ENCODE data around the gene C18orf63. TPM values are rescaled to one million over a fixed set of nuclear protein-coding genes. Genes with fewer than 3 reads are reported as not detected.
A peak's percentile ranks its signal among the peaks of the same experiment; 100 is the strongest.
"Not testable (repeated sequence)": the region's sequence is repeated elsewhere in the genome, so short reads cannot be mapped to it uniquely, and the experiment has no call there.

The C18orf63 gene
- total and polyA plus RNA-seq, 9 donors = not detected

DNA sequence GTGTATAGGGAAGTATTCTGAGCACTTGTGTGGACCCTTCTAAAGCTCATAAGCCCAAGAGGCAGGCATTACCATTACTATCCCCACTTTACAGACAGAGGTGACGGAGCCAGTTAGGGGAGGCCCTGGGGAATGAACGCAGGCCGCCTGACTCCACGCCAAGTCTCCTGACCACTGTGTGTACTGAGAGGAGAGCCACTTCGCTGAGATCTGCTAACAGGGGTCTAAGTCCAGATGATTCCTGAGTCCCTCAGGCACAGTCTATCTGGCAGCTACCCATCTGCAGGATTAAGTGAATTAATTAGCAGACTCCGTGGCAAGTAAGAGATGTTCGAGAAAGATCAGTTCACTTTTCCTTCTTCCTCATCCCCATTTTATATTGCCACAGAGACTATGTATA is 37.6 kb upstream of the C18orf63 start:
- Histone ChIP-seq H3K9me3 (replicated peaks; ENCODE audit: control insufficient read depth, low read depth, low read length) (no peaks in the 10 kb centered on the region), H3K4me3 (ENCODE audit: low read length) (no peak overlapping the region), H3K27ac (ENCODE audit: low read length) (no peak overlapping the region), H3K4me1 (ENCODE audit: control insufficient read depth, insufficient read depth, low read length) (peaks cover 26% of the 10 kb centered on the region), H3K27me3 (ENCODE audit: control insufficient read depth, insufficient read depth, low read length) (no peaks in the 10 kb centered on the region), H3K36me3 (ENCODE audit: control insufficient read depth, insufficient read depth, low read length) (no peaks in the 10 kb centered on the region)
- DNase-seq = peak; percentile 27
- 96% methylated on average over 4 of the region's 7 CpGs for whole genome bisulfite sequencing (ENCODE audit: insufficient coverage)

GRCh38 chr18:74278983-74279382 is 36.7 kb upstream of the C18orf63 start:
- H3K27me3 ChIP-seq (ENCODE audit: control insufficient read depth, insufficient read depth, low read length) = no peaks in the 10 kb centered on the region
- peaks cover 36% of the 10 kb centered on the region for H3K4me1 ChIP-seq (ENCODE audit: control insufficient read depth, insufficient read depth, low read length)
- DNase-seq = no peak
- H3K4me3 ChIP-seq (ENCODE audit: low read length) = no peak overlapping the region
- WGBS (ENCODE audit: insufficient coverage) = 100% methylated on average over 1 of the region's 7 CpGs
- H3K27ac ChIP-seq (ENCODE audit: low read length) = no peak overlapping the region
- H3K9me3 ChIP-seq (replicated peaks; ENCODE audit: control insufficient read depth, low read depth, low read length) = no peaks in the 10 kb centered on the region
- no peaks in the 10 kb centered on the region for H3K36me3 ChIP-seq (ENCODE audit: control insufficient read depth, insufficient read depth, low read length)

GRCh38 chr18:74281011-74281979 is 34.3 kb upstream of the C18orf63 start:
- Histone ChIP-seq H3K9me3 (replicated peaks; ENCODE audit: control insufficient read depth, low read depth, low read length) (no peaks in the 10 kb centered on the region), H3K4me1 (ENCODE audit: control insufficient read depth, insufficient read depth, low read length) (peaks cover 49% of the 10 kb centered on the region), H3K4me3 (ENCODE audit: low read length) (no peak overlapping the region), H3K36me3 (ENCODE audit: control insufficient read depth, insufficient read depth, low read length) (no peaks in the 10 kb centered on the region), H3K27ac (ENCODE audit: low read length) (no peak overlapping the region), H3K27me3 (ENCODE audit: control insufficient read depth, insufficient read depth, low read length) (no peaks in the 10 kb centered on the region)
- 41% methylated on average over 3 of the region's 4 CpGs for WGBS (ENCODE audit: insufficient coverage)
- peak; percentile 24 for DNase-seq

GRCh38 chr18:74281980-74282754 is 33.5 kb upstream of the C18orf63 start:
- Histone ChIP-seq H3K4me3 (ENCODE audit: low read length) (no peak overlapping the region), H3K9me3 (replicated peaks; ENCODE audit: control insufficient read depth, low read depth, low read length) (no peaks in the 10 kb centered on the region), H3K27me3 (ENCODE audit: control insufficient read depth, insufficient read depth, low read length) (no peaks in the 10 kb centered on the region), H3K36me3 (ENCODE audit: control insufficient read depth, insufficient read depth, low read length) (no peaks in the 10 kb centered on the region), H3K4me1 (ENCODE audit: control insufficient read depth, insufficient read depth, low read length) (peaks cover 49% of the 10 kb centered on the region), H3K27ac (ENCODE audit: low read length) (no peak overlapping the region)
- DNase-seq = no peak
- WGBS (ENCODE audit: insufficient coverage) = 41% methylated on average over 6 of the region's 12 CpGs

- Histone ChIP-seq H3K4me3 (ENCODE audit: low read length) (no peak overlapping the region), H3K27me3 (ENCODE audit: control insufficient read depth, insufficient read depth, low read length) (no peaks in the 10 kb centered on the region), H3K9me3 (replicated peaks; ENCODE audit: control insufficient read depth, low read depth, low read length) (no peaks in the 10 kb centered on the region), H3K4me1 (ENCODE audit: control insufficient read depth, insufficient read depth, low read length) (peaks cover 48% of the 10 kb centered on the region), H3K27ac (ENCODE audit: low read length) (peak overlapping the region; percentile 16), H3K36me3 (ENCODE audit: control insufficient read depth, insufficient read depth, low read length) (no peaks in the 10 kb centered on the region)
- no peak for DNase-seq
- WGBS (ENCODE audit: insufficient coverage) = 61% methylated on average over 7 of the region's 10 CpGs
These were observed 32.7 kb upstream of the C18orf63 start for GRCh38 chr18:74282755-74283554.

DNA sequence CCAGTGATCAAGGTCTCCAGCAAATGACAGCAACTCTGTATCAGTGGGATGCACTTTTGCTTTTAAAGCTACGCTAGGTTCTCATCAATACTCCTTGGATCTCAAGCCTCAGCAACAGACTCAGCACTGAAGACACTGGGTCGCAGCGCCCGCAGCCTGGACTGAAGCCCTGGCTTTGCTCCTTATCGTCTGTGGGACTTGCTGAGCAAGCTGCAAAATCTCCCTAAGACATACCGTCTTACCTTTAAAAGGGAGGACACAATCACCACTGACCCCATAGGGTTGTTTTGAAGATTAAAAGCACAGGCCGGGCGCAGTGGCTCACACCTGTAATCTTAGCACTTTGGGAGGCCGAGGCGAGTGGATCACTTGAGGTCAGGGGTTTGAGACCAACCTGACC is 32.0 kb upstream of the C18orf63 start:
- 87% methylated on average over 3 of the region's 10 CpGs for WGBS (ENCODE audit: insufficient coverage)
- no peak for DNase-seq

GRCh38 chr18:74284191-74284979 is 31.3 kb upstream of the C18orf63 start:
- Histone ChIP-seq H3K9me3 (replicated peaks; ENCODE audit: control insufficient read depth, low read depth, low read length) (no peaks in the 10 kb centered on the region), H3K4me3 (ENCODE audit: low read length) (no peak overlapping the region), H3K27me3 (ENCODE audit: control insufficient read depth, insufficient read depth, low read length) (no peaks in the 10 kb centered on the region), H3K4me1 (ENCODE audit: control insufficient read depth, insufficient read depth, low read length) (peaks cover 45% of the 10 kb centered on the region), H3K36me3 (ENCODE audit: control insufficient read depth, insufficient read depth, low read length) (no peaks in the 10 kb centered on the region), H3K27ac (ENCODE audit: low read length) (peak overlapping the region; percentile 88)
- WGBS (ENCODE audit: insufficient coverage) = 11% methylated on average over 5 of the region's 11 CpGs
- DNase-seq = peak; percentile 79

More for the DNA sequence above, 32.0 kb upstream of the C18orf63 start:
- Histone ChIP-seq H3K36me3 (ENCODE audit: control insufficient read depth, insufficient read depth, low read length) (no peaks in the 10 kb centered on the region), H3K4me3 (ENCODE audit: low read length) (no peak overlapping the region), H3K27me3 (ENCODE audit: control insufficient read depth, insufficient read depth, low read length) (no peaks in the 10 kb centered on the region), H3K9me3 (replicated peaks; ENCODE audit: control insufficient read depth, low read depth, low read length) (no peaks in the 10 kb centered on the region), H3K27ac (ENCODE audit: low read length) (peak overlapping the region; percentile 10), H3K4me1 (ENCODE audit: control insufficient read depth, insufficient read depth, low read length) (peaks cover 45% of the 10 kb centered on the region)

DNA sequence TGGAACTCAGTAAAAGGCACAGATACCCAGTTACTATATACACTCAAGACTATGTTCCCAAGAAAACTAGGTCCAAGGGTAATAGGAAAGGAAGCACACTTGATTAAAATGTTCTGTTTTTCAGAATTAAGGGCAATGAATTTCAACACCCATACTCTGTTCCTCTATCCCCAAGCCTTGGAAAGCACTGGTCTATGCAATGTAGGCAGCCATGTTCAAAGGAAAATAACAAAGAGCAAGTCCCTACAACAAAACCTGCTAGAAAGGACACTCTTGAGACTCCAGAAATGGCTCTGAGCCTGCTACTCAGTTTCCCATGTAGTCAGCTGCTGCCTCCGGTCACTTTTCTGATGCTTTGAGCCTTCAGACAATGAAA is 30.7 kb upstream of the C18orf63 start:
- Histone ChIP-seq H3K27ac (ENCODE audit: low read length) (peak overlapping the region; percentile 88), H3K4me1 (ENCODE audit: control insufficient read depth, insufficient read depth, low read length) (peaks cover 45% of the 10 kb centered on the region), H3K4me3 (ENCODE audit: low read length) (no peak overlapping the region), H3K9me3 (replicated peaks; ENCODE audit: control insufficient read depth, low read depth, low read length) (no peaks in the 10 kb centered on the region), H3K36me3 (ENCODE audit: control insufficient read depth, insufficient read depth, low read length) (no peaks in the 10 kb centered on the region), H3K27me3 (ENCODE audit: control insufficient read depth, insufficient read depth, low read length) (no peaks in the 10 kb centered on the region)
- DNase-seq = no peak
- no CpG with 5 or more reads among the region's 1 CpG for WGBS (ENCODE audit: insufficient coverage)

GRCh38 chr18:74285583-74285982 is 30.1 kb upstream of the C18orf63 start:
- not testable (repeated sequence) for H3K4me3 ChIP-seq (ENCODE audit: low read length); H3K9me3 ChIP-seq (replicated peaks; ENCODE audit: control insufficient read depth, low read depth, low read length); H3K27me3 ChIP-seq (ENCODE audit: control insufficient read depth, insufficient read depth, low read length); DNase-seq; H3K36me3 ChIP-seq (ENCODE audit: control insufficient read depth, insufficient read depth, low read length); H3K27ac ChIP-seq (ENCODE audit: low read length)
- WGBS (ENCODE audit: insufficient coverage) = no CpG with 5 or more reads among the region's 3 CpGs
- peaks cover 45% of the 10 kb centered on the region for H3K4me1 ChIP-seq (ENCODE audit: control insufficient read depth, insufficient read depth, low read length)
